Left ventricle myocardium superior (tissue), 1 donor: ENCODE measurements around the gene FAM3B. TPM values are rescaled to one million over a fixed set of nuclear protein-coding genes. Genes with fewer than 3 reads are reported as not detected.

ENCODE experiments used
- ATAC-seq: fragments of 200-7000 bp; cut with Tn5 transposase; one replicate; pipeline ENCODE4 v1.9.1; 2020; ENCODE audit warnings: mild to moderate bottlenecking, moderate library complexity
- DNase-seq: peaks from one replicate; pipeline ENCODE4 v3.0.0-alpha.2; 2020
- intact Hi-C: fragments of 100-400 bp; cut with micrococcal nuclease; formaldehyde crosslinking; loops from one replicate; pipeline ENCODE4 v1.11.0; 2022
- total RNA-seq: library from RNA; stranded (reverse); fragmentation: NEBNext Ultra II Directional; extraction: Animal tissue kit (Norgen Biotek cat#: 25700); gene quantifications from one replicate; pipeline ENCODE4 v1.2.1, GENCODE V29; 2021
- donor health status: DM: no; HTN: yes; CAD: no; lungs with severe emphysema.

FAM3B gene
- total RNA-seq, 1 donor from 2014 or later: not detected

GRCh38 chr21:41317063-41317392, 427 bp downstream of the FAM3B start:
- intact Hi-C loops: no loop called here
- ATAC-seq: no peak
- DNase-seq: no peak

GRCh38 chr21:41317458-41317857, 857 bp downstream of the FAM3B start:
- intact Hi-C loops: no loop called here
- no peak for DNase-seq
- no peak for ATAC-seq

GRCh38 chr21:41318218-41318617, 1.6 kb downstream of the FAM3B start:
- DNase-seq (no peak), ATAC-seq (no peak)
- intact Hi-C loops: no loop called here

GRCh38 chr21:41319273-41319672, 2.7 kb downstream of the FAM3B start:
- intact Hi-C loops: no loop called here
- no peak for ATAC-seq
- no peak for DNase-seq

GRCh38 chr21:41321211-41321907, 4.8 kb downstream of the FAM3B start:
- intact Hi-C loops: loop anchor here (5.0 kb wide), 1 partner anchor 251 kb away; no protein-coding TSS in a partner anchor
- ATAC-seq (no peak), DNase-seq (no peak)

- ATAC-seq (no peak), DNase-seq (no peak)
- intact Hi-C loops: loop anchor here (5.0 kb wide), 1 partner anchor 250 kb away; no protein-coding TSS in a partner anchor
These were observed 5.4 kb downstream of the FAM3B start for GRCh38 chr21:41321908-41322495.

- ATAC-seq: no peak
- intact Hi-C loops: loop anchor here (5.0 kb wide), 1 partner anchor 250 kb away; no protein-coding TSS in a partner anchor
- DNase-seq: no peak
These were observed 6.1 kb downstream of the FAM3B start for GRCh38 chr21:41322496-41323382.

GRCh38 chr21:41325138-41325912, 8.7 kb downstream of the FAM3B start:
- intact Hi-C loops: no loop called here
- DNase-seq (no peak), ATAC-seq (no peak)

GRCh38 chr21:41326414-41327080, 9.9 kb downstream of the FAM3B start:
- DNase-seq: no peak
- intact Hi-C loops: no loop called here
- ATAC-seq: no peak

- DNase-seq (no peak), ATAC-seq (no peak)
- intact Hi-C loops: no loop called here
These were observed 11.2 kb downstream of the FAM3B start for GRCh38 chr21:41327753-41328152.

- ATAC-seq (no peak), DNase-seq (no peak)
These were observed 12.3 kb downstream of the FAM3B start for GRCh38 chr21:41328660-41329607.

GRCh38 chr21:41333752-41334151, 17.2 kb downstream of the FAM3B start:
- intact Hi-C loops: no loop called here
- no peak for DNase-seq
- ATAC-seq: no peak

More at GRCh38 chr21:41328660-41329607, 12.3 kb downstream of the FAM3B start:
- intact Hi-C loops: no loop called here

- intact Hi-C loops: no loop called here
- ATAC-seq: no peak
These were observed 20.9 kb downstream of the FAM3B start for GRCh38 chr21:41337515-41337914.

GRCh38 chr21:41338455-41338854, 21.9 kb downstream of the FAM3B start:
- ATAC-seq: no peak
- intact Hi-C loops: no loop called here
- no peak for DNase-seq

More at GRCh38 chr21:41337515-41337914, 20.9 kb downstream of the FAM3B start:
- no peak for DNase-seq

GRCh38 chr21:41342035-41342434, 25.4 kb downstream of the FAM3B start:
- intact Hi-C loops: no loop called here
- ATAC-seq (no peak), DNase-seq (no peak)

- ATAC-seq (no peak), DNase-seq (no peak)
- intact Hi-C loops: no loop called here
These were observed 27.5 kb downstream of the FAM3B start for GRCh38 chr21:41344146-41344545.

- ATAC-seq (no peak), DNase-seq (no peak)
- intact Hi-C loops: no loop called here
These were observed 28.8 kb downstream of the FAM3B start for GRCh38 chr21:41345356-41345755.
